K562 (cell line): ENCODE results near the gene IRAK3. TPM values are rescaled to one million over a fixed set of nuclear protein-coding genes. Genes with fewer than 3 reads are reported as not detected.

Source experiments
- ATAC-seq: fragments of 200-7000 bp; cut with Tn5 transposase; 3 replicates; pipeline ENCODE4 v1.9.1; 2020; ENCODE audit warnings: moderate library complexity
- BruUV-seq: library from RNA; stranded (reverse); fragments of 400-500 nt; replicated peaks from 2 replicates; lab custom pipeline; 2021; lab: Mats Ljungman, UMichigan
- CTCF ChIA-PET: fragments of 300-600 bp; formaldehyde crosslinking; extraction: SDS; loops from one replicate; lab custom pipeline; 2021; ENCODE audit warnings: low intra/inter-chr PET ratio; lab: Yijun Ruan, JAX
- POLR2A ChIA-PET: fragments of 300-600, 350-650 bp; sonication (Branson Sonifier 250); formaldehyde crosslinking; extraction: SDS; loops from one replicate; lab custom pipeline; 2021; ENCODE audit warnings: antibody characterized with exemption, inconsistent platforms; lab: Yijun Ruan, JAX
- DNase-seq, 4 experiments: peaks; one replicate each; pipeline versions ENCODE4 v3.0.0 to v3.0.0-alpha.2; 2011 to 2018; ENCODE audit warnings: low spot score in 3 of 4, mixed read lengths in 3 of 4; ENCODE audit errors: extremely low read depth in 1 of 4
- FAIRE-seq: peaks from 2 replicates; lab custom pipeline; 2011; peaks lifted over from hg19 to GRCh38; lab: Jason Lieb, UNC
- H2AFZ ChIP-seq: 2 replicates; pipeline ENCODE4 v1.6.0; 2011; ENCODE audit warnings: low read depth, low read length, control low read depth, inconsistent platforms
- H3K27ac ChIP-seq: fragments of 200-600 bp; 3 replicates; pipeline ENCODE4 v1.8.0; 2011; ENCODE audit warnings: low read depth, mild to moderate bottlenecking, control low read depth, inconsistent platforms, low read length, moderate library complexity, mixed read lengths; ENCODE audit errors: extremely low read depth
- H3K27me3 ChIP-seq, 2 experiments: fragments of 300-600 bp in 1 of 2; 2 replicates in 1 of 2; 3 replicates in 1 of 2; pipeline versions ENCODE4 v1.6.0 to v1.8.0; 2011; ENCODE audit warnings: inconsistent platforms in 2 of 2, low read length in 2 of 2, mild to moderate bottlenecking in 1 of 2, mixed read lengths in 1 of 2, moderate library complexity in 1 of 2; ENCODE audit not compliant: control insufficient read depth in 2 of 2, insufficient read depth in 2 of 2
- H3K36me3 ChIP-seq: fragments of 300-600 bp; 3 replicates; pipeline ENCODE4 v1.8.0; 2011; ENCODE audit warnings: mild to moderate bottlenecking, low read length, inconsistent platforms; ENCODE audit not compliant: control insufficient read depth, insufficient read depth
- H3K4me1 ChIP-seq, 2 experiments: fragments of 200-600 bp in 1 of 2; replicated peaks in 1 of 2; 2 replicates in 1 of 2; 3 replicates in 1 of 2; pipeline versions ENCODE4 v1.5.1 to v1.8.0; 2011; ENCODE audit warnings: inconsistent platforms in 2 of 2, low read length in 2 of 2, mild to moderate bottlenecking in 1 of 2, mixed read lengths in 1 of 2, moderate library complexity in 1 of 2; ENCODE audit not compliant: control insufficient read depth in 2 of 2, insufficient read depth in 2 of 2
- H3K4me2 ChIP-seq: 2 replicates; pipeline ENCODE4 v1.6.1; 2011; ENCODE audit warnings: low read length, control low read depth, inconsistent platforms, mixed read lengths; ENCODE audit not compliant: insufficient read depth
- H3K4me3 ChIP-seq: fragments of 200-600 bp; sonication (generic), shearing (Covaris generic); 2 replicates; pipeline ENCODE4 v1.5.1; 2016; ENCODE audit warnings: control low read depth, inconsistent platforms
- H3K79me2 ChIP-seq: fragments of 200-600 bp; 3 replicates; pipeline ENCODE4 v1.8.0; 2011; ENCODE audit warnings: low read length, inconsistent platforms; ENCODE audit not compliant: control insufficient read depth, insufficient read depth
- H3K9ac ChIP-seq, 2 experiments: 2 replicates each; pipeline versions ENCODE4 v1.6.0 to v1.6.1; 2011; ENCODE audit warnings: low read depth in 2 of 2, low read length in 2 of 2, control low read depth in 1 of 2, inconsistent platforms in 1 of 2, mild to moderate bottlenecking in 1 of 2, mixed read lengths in 1 of 2; ENCODE audit not compliant: insufficient read depth in 1 of 2
- H3K9me1 ChIP-seq: one replicate; pipeline ENCODE4 v1.6.0; 2011; ENCODE audit warnings: inconsistent platforms, mild to moderate bottlenecking, low read length, moderate library complexity; ENCODE audit not compliant: control insufficient read depth, insufficient read depth
- H3K9me3 ChIP-seq: replicated peaks from 2 replicates; pipeline ENCODE4 v1.5.1; 2011; ENCODE audit warnings: low read depth, low read length, inconsistent platforms; ENCODE audit not compliant: control insufficient read depth, insufficient read depth
- H4K20me1 ChIP-seq: replicated peaks from 2 replicates; pipeline ENCODE4 v1.6.1; 2011; ENCODE audit warnings: low read length, inconsistent platforms, mixed read lengths; ENCODE audit not compliant: control insufficient read depth, insufficient read depth
- ATF3 ChIP-seq, 2 experiments: fragments of 450-650 bp in 1 of 2; sonication (generic) in 1 of 2; formaldehyde crosslinking in 1 of 2; IDR thresholded peaks in 1 of 2; conservative IDR thresholded peaks in 1 of 2; 2 replicates each; pipeline versions ENCODE4 v1.6.1 to v1.8.1; 2016 to 2023; ENCODE audit warnings: mild to moderate bottlenecking in 2 of 2, moderate library complexity in 2 of 2, inconsistent platforms in 1 of 2, missing genetic modification reagents in 1 of 2
- CEBPB ChIP-seq: fragments of 450-650 bp; IDR thresholded peaks from 2 replicates; pipeline ENCODE4 v1.6.1; 2016; ENCODE audit warnings: missing genetic modification characterization, missing compliant biosample characterization
- CEBPG ChIP-seq, 3 experiments: fragments of 200-800 bp in 1 of 3; sonication (Bioruptor generic) in 1 of 3; sonication (generic) in 1 of 3; formaldehyde crosslinking in 1 of 3; IDR thresholded peaks in 2 of 3; conservative IDR thresholded peaks in 1 of 3; 2 replicates each; pipeline versions ENCODE4 v1.6.1 to v1.8.0; 2016 to 2022; ENCODE audit warnings: missing compliant biosample characterization in 2 of 3, missing genetic modification characterization in 2 of 3, mild to moderate bottlenecking in 1 of 3, missing genetic modification reagents in 1 of 3
- HNRNPK ChIP-seq: fragments of 200-400 bp; formaldehyde crosslinking; IDR thresholded peaks from one replicate; pipeline ENCODE4 v1.6.1; 2018; ENCODE audit warnings: mild to moderate bottlenecking, low read depth, low read length; ENCODE audit not compliant: poor library complexity, severe bottlenecking
- TRIM25 ChIP-seq: fragments of 450-650 bp; IDR thresholded peaks from 2 replicates; pipeline ENCODE4 v1.7.0; 2016; ENCODE audit warnings: borderline replicate concordance
- WGBS: fragments of 100-300 bp; shearing (Covaris generic); methylation state at CpG from one replicate; pipeline ENCODE4 v1.1.6; 2016; ENCODE audit warnings: low coverage, mixed read lengths; ENCODE audit not compliant: insufficient coverage; ENCODE audit errors: missing lambda C conversion rate; 5-methylcytosine and 5-hydroxymethylcytosine counted together
- in situ Hi-C: fragments of 300-500 bp; cut with MboI; formaldehyde crosslinking; loops from 4 replicates; pipeline ENCODE4 v1.15.0; 2018; ENCODE audit warnings: inconsistent platforms, mixed read lengths
- intact Hi-C: fragments of 100-400 bp; cut with micrococcal nuclease; formaldehyde crosslinking; loops from 2 replicates; pipeline ENCODE4 v1.14.2; 2022
- polyA plus RNA-seq, 8 experiments: library from polyadenylated mRNA; depleted of rRNA in 4 of 8; stranded (reverse) in 5 of 8; unstranded in 3 of 8; fragments of >200 nt; fragmentation: Nextera tagmentation in 2 of 8; fragmentation: Illumina TruSeq in 1 of 8; extraction: Ambion mirVana in 2 of 8; extraction: Trizol in 1 of 8; gene quantifications; 2 replicates each; pipeline versions ENCODE4 v1.2.1 to v1.2.3, GENCODE V29; 2011 to 2014; ENCODE audit warnings: inconsistent platforms in 1 of 8, missing spikeins in 1 of 8
- total RNA-seq, 7 experiments: library from RNA; depleted of rRNA in 6 of 7; stranded (reverse); fragments of >200 nt in 6 of 7; fragmentation: Illumina TruSeq in 2 of 7; extraction: Trizol in 2 of 7; gene quantifications; 2 replicates each; pipeline versions ENCODE4 v1.2.1 to v1.2.3, GENCODE V29; 2011 to 2021; ENCODE audit warnings: low replicate concordance in 1 of 7

IRAK3 gene
- total and polyA plus RNA-seq, 9 of the 15 experiments (the other 6 are each of a cell fraction or from before 2014, with no cell fraction given), result 0.06 to 0.09 (median 0.07) TPM; not detected in 6

- Histone ChIP-seq H3K27me3 (peaks cover 2 to 4% of the 10 kb centered on the region in 2 experiments; a peak in 1 of 5 replicates), H4K20me1 (no peaks in the 10 kb centered on the region), H3K27ac (no peak overlapping the region), H3K4me3 (no peak overlapping the region), H3K4me2 (no peak overlapping the region), H3K4me1 (0 out of 5 replicates have a peak, but pooled peaks cover 0 to 3% of the 10 kb centered on the region in 2 experiments), H3K9ac (no peak overlapping the region), H2AFZ (no peak overlapping the region), H3K79me2 (no peaks in the 10 kb centered on the region), H3K9me1 (no peaks in the 10 kb centered on the region), H3K36me3 (no peaks in the 10 kb centered on the region), H3K9me3 (no peaks in the 10 kb centered on the region)
- intact Hi-C loops, result no loop called here
- TF ChIP-seq ATF3 (IDR thresholded peaks at IDR 0.05) (peak; percentile 7; the same call in 1 of the 2 replicates), ATF3 (CRISPR knock-in tag; conservative IDR thresholded peaks at IDR 0.05) (no peak), TRIM25 (no peak), HNRNPK (no peak), CEBPG (CRISPR knock-in tag; IDR thresholded peaks at IDR 0.05) (no peak), CEBPG (tag; conservative IDR thresholded peaks at IDR 0.05 in 1 of 2, IDR thresholded peaks at IDR 0.05 in 1 of 2) (peak; percentile 36 to 86; a peak in 2 of 4 replicates), CEBPB (peak; percentile 47; the same call in 1 of the 2 replicates)
- in situ Hi-C loops, result no loop called here
- no peak for DNase-seq
- no peak for ATAC-seq
- BruUV-seq, result no TSS peak
- WGBS, result 1% methylated on average over 3 of the region's 3 CpGs
- POLR2A ChIA-PET, result no interaction called here
- no peak for FAIRE-seq
- CTCF ChIA-PET, result no interaction called here
Observed at GRCh38 chr12:66297923-66298322, 108.9 kb downstream of the IRAK3 start.
